Measurements from ENCODE around the gene EIF4H.
"Not testable (repeated sequence)": the region's sequence is repeated elsewhere in the genome, so short reads cannot be mapped to it uniquely, and the experiment has no call there.

Gene EIF4H

GRCh38 chr7:74202841-74203556 lies 28.8 kb downstream of the EIF4H start:
- no peak for DNase-seq

GRCh38 chr7:74203956-74204618 lies 29.9 kb downstream of the EIF4H start:
- no peak for DNase-seq

GRCh38 chr7:74206052-74206451 lies 31.9 kb downstream of the EIF4H start:
- not testable (repeated sequence) for DNase-seq

- DNase-seq = no peak
These were observed 32.5 kb downstream of the EIF4H start for GRCh38 chr7:74206589-74207120.

GRCh38 chr7:74207586-74207985 lies 33.4 kb downstream of the EIF4H start:
- no peak for DNase-seq

- not testable (repeated sequence) for DNase-seq
These were observed 34.1 kb downstream of the EIF4H start for GRCh38 chr7:74208241-74208640.

- DNase-seq = no peak
These were observed 38.5 kb downstream of the EIF4H start for GRCh38 chr7:74212661-74213060.

- no peak for DNase-seq
These were observed 40.9 kb downstream of the EIF4H start for GRCh38 chr7:74214816-74215630.

- no peak for DNase-seq
These were observed 41.8 kb downstream of the EIF4H start for GRCh38 chr7:74215921-74216320.

GRCh38 chr7:74216361-74216761 lies 42.2 kb downstream of the EIF4H start:
- DNase-seq = no peak

GRCh38 chr7:74217455-74218342 lies 43.5 kb downstream of the EIF4H start:
- DNase-seq = no peak

- no peak for DNase-seq
These were observed 44.2 kb downstream of the EIF4H start for GRCh38 chr7:74218343-74218698.

- DNase-seq = no peak
These were observed 45.3 kb downstream of the EIF4H start for GRCh38 chr7:74219416-74219815.

- DNase-seq = no peak
These were observed 46.1 kb downstream of the EIF4H start for GRCh38 chr7:74220229-74220628.

- DNase-seq = no peak
These were observed 47.6 kb downstream of the EIF4H start for GRCh38 chr7:74221713-74222112.

GRCh38 chr7:74222851-74223710 lies 48.9 kb downstream of the EIF4H start:
- DNase-seq = no peak

- no peak for DNase-seq
These were observed 49.8 kb downstream of the EIF4H start for GRCh38 chr7:74223711-74224510.

- no peak for DNase-seq
These were observed 50.3 kb downstream of the EIF4H start for GRCh38 chr7:74224511-74224832.

- DNase-seq = not testable (repeated sequence)
These were observed 50.8 kb downstream of the EIF4H start for GRCh38 chr7:74224907-74225306.

- no peak for DNase-seq
These were observed 51.2 kb downstream of the EIF4H start for GRCh38 chr7:74225400-74225799.

GRCh38 chr7:74226633-74227032 lies 52.5 kb downstream of the EIF4H start:
- no peak for DNase-seq

Measured in NCI-H510A (cell line).